Measurements from ENCODE around the gene DCTD.

DNA sequence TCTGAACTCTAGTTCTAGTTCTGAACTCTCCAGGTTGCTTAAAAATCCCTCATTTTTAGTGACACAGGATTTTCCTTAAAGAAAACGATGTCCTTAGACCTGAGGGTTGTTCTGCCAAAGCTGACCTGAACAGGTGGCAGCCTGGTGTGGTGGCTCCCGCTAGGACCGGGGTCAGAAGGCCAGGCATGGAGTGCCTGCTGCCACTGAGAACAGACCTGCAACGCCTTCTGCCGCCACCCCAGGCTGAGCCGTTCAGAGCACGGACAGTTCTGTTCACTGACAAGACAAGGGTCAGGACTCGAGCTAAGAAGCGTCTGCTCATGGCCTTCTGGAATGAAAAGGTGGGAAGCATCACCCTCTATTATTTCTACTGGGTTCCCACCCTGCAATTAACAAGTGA, 15.8 kb downstream of the DCTD start:
- TF ChIP-seq, protein P1, sequence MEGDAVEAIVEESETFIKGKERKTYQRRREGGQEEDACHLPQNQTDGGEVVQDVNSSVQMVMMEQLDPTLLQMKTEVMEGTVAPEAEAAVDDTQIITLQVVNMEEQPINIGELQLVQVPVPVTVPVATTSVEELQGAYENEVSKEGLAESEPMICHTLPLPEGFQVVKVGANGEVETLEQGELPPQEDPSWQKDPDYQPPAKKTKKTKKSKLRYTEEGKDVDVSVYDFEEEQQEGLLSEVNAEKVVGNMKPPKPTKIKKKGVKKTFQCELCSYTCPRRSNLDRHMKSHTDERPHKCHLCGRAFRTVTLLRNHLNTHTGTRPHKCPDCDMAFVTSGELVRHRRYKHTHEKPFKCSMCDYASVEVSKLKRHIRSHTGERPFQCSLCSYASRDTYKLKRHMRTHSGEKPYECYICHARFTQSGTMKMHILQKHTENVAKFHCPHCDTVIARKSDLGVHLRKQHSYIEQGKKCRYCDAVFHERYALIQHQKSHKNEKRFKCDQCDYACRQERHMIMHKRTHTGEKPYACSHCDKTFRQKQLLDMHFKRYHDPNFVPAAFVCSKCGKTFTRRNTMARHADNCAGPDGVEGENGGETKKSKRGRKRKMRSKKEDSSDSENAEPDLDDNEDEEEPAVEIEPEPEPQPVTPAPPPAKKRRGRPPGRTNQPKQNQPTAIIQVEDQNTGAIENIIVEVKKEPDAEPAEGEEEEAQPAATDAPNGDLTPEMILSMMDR (conservative IDR thresholded peaks at IDR 0.05; ENCODE audit: low read length), result no peak
- no peak for TF ChIP-seq EZH2phosphoT487 (IDR thresholded peaks at IDR 0.05; ENCODE audit: borderline replicate concordance)

Data from Loucy (cell line).